ENCODE measurements around the gene SCLY. TPM values are rescaled to one million over a fixed set of nuclear protein-coding genes. Genes with fewer than 3 reads are reported as not detected.
A peak's percentile ranks its signal among the peaks of the same experiment; 100 is the strongest.

SCLY gene
- total RNA-seq, 1 experiment from 2014 or later = 21.7 TPM

- TF ChIP-seq CTCF (IDR thresholded peaks at IDR 0.05; ENCODE audit: insufficient read depth in 1 of 2, low read depth in 1 of 2, low read length in 1 of 2, severe bottlenecking in 1 of 2, unreplicated experiment in 1 of 2) = no peak
- intact Hi-C loops (cut with micrococcal nuclease; ENCODE audit: unreplicated experiment) = no loop called here
- no TSS peak for BruUV-seq (replicated peaks)
- ChIA-PET CTCF (no interaction called here), POLR2A (no interaction called here)
- Histone ChIP-seq H3K27me3 (replicated peaks; ENCODE audit: control insufficient read depth, insufficient read depth, low read length) (no peaks in the 10 kb centered on the region), H3K4me1 (no peaks in the 10 kb centered on the region), H3K36me3 (ENCODE audit: control insufficient read depth, insufficient read depth, low read length) (no peaks in the 10 kb centered on the region), H3K4me3 (ENCODE audit: low read depth, low read length) (no peak overlapping the region), H3K9me3 (no peaks in the 10 kb centered on the region)
- Mint-ChIP-seq H3K36me3 (ENCODE audit: insufficient read depth, unreplicated experiment) (peaks cover 17% of the 10 kb centered on the region), H3K9me3 (ENCODE audit: unreplicated experiment) (no peaks in the 10 kb centered on the region), H3K27me3 (ENCODE audit: insufficient read depth, unreplicated experiment) (no peaks in the 10 kb centered on the region), H3K4me1 (ENCODE audit: low read depth, unreplicated experiment) (no peaks in the 10 kb centered on the region), H3K4me3 (ENCODE audit: unreplicated experiment) (no peak overlapping the region), H3K27ac (ENCODE audit: unreplicated experiment) (peak overlapping the region; percentile 49)
- DNase-seq = no peak
Measured at GRCh38 chr2:238093181-238094140, 32.7 kb downstream of the SCLY start.

- Mint-ChIP-seq H3K36me3 (ENCODE audit: insufficient read depth, unreplicated experiment) (peaks cover 17% of the 10 kb centered on the region), H3K9me3 (ENCODE audit: unreplicated experiment) (no peaks in the 10 kb centered on the region), H3K27me3 (ENCODE audit: insufficient read depth, unreplicated experiment) (no peaks in the 10 kb centered on the region), H3K4me3 (ENCODE audit: unreplicated experiment) (no peak overlapping the region), H3K27ac (ENCODE audit: unreplicated experiment) (no peak overlapping the region), H3K4me1 (ENCODE audit: low read depth, unreplicated experiment) (no peaks in the 10 kb centered on the region)
- H3K9me3 ChIP-seq = no peaks in the 10 kb centered on the region
- CTCF ChIA-PET = no interaction called here
- DNase-seq = no peak
- TF ChIP-seq CTCF (IDR thresholded peaks at IDR 0.05; ENCODE audit: insufficient read depth in 1 of 2, low read depth in 1 of 2, low read length in 1 of 2, severe bottlenecking in 1 of 2, unreplicated experiment in 1 of 2) = no peak
- no peaks in the 10 kb centered on the region for H3K36me3 ChIP-seq (ENCODE audit: control insufficient read depth, insufficient read depth, low read length)
- intact Hi-C loops (cut with micrococcal nuclease; ENCODE audit: unreplicated experiment) = no loop called here
- no peaks in the 10 kb centered on the region for H3K27me3 ChIP-seq (replicated peaks; ENCODE audit: control insufficient read depth, insufficient read depth, low read length)
- POLR2A ChIA-PET = no interaction called here
- no peak overlapping the region for H3K4me3 ChIP-seq (ENCODE audit: low read depth, low read length)
- no peaks in the 10 kb centered on the region for H3K4me1 ChIP-seq
- no TSS peak for BruUV-seq (replicated peaks)
Measured at GRCh38 chr2:238094438-238095022, 33.7 kb downstream of the SCLY start.

- Mint-ChIP-seq H3K27ac (ENCODE audit: unreplicated experiment) (no peak overlapping the region), H3K4me3 (ENCODE audit: unreplicated experiment) (no peak overlapping the region), H3K36me3 (ENCODE audit: insufficient read depth, unreplicated experiment) (peaks cover 17% of the 10 kb centered on the region), H3K4me1 (ENCODE audit: low read depth, unreplicated experiment) (no peaks in the 10 kb centered on the region), H3K9me3 (ENCODE audit: unreplicated experiment) (no peaks in the 10 kb centered on the region), H3K27me3 (ENCODE audit: insufficient read depth, unreplicated experiment) (no peaks in the 10 kb centered on the region)
- Histone ChIP-seq H3K9me3 (no peaks in the 10 kb centered on the region), H3K4me3 (ENCODE audit: low read depth, low read length) (no peak overlapping the region), H3K36me3 (ENCODE audit: control insufficient read depth, insufficient read depth, low read length) (no peaks in the 10 kb centered on the region), H3K4me1 (no peaks in the 10 kb centered on the region), H3K27me3 (replicated peaks; ENCODE audit: control insufficient read depth, insufficient read depth, low read length) (no peaks in the 10 kb centered on the region)
- TF ChIP-seq CTCF (IDR thresholded peaks at IDR 0.05; ENCODE audit: insufficient read depth in 1 of 2, low read depth in 1 of 2, low read length in 1 of 2, severe bottlenecking in 1 of 2, unreplicated experiment in 1 of 2) = no peak
- ChIA-PET CTCF (no interaction called here), POLR2A (no interaction called here)
- no peak for DNase-seq
- intact Hi-C loops (cut with micrococcal nuclease; ENCODE audit: unreplicated experiment) = no loop called here
- BruUV-seq (replicated peaks) = no TSS peak
Measured at GRCh38 chr2:238095143-238095542, 34.3 kb downstream of the SCLY start.

All from Caco-2 (cell line).